H4 (cell line): ENCODE measurements around the gene PTOV1. TPM values are rescaled to one million over a fixed set of nuclear protein-coding genes. Genes with fewer than 3 reads are reported as not detected.

Experiments used
- DNase-seq: peaks from one replicate; pipeline ENCODE4 v3.0.0-alpha.2; 2015; ENCODE audit warnings: low spot score
- total RNA-seq: library from RNA; depleted of rRNA; stranded (reverse); fragments of >200 nt; shearing (Covaris generic); gene quantifications from 2 replicates; pipeline ENCODE4 v1.2.3, GENCODE V29; 2014; rRNA removed

Gene PTOV1
- total RNA-seq, 1 experiment from 2014 or later = 101 TPM

DNA sequence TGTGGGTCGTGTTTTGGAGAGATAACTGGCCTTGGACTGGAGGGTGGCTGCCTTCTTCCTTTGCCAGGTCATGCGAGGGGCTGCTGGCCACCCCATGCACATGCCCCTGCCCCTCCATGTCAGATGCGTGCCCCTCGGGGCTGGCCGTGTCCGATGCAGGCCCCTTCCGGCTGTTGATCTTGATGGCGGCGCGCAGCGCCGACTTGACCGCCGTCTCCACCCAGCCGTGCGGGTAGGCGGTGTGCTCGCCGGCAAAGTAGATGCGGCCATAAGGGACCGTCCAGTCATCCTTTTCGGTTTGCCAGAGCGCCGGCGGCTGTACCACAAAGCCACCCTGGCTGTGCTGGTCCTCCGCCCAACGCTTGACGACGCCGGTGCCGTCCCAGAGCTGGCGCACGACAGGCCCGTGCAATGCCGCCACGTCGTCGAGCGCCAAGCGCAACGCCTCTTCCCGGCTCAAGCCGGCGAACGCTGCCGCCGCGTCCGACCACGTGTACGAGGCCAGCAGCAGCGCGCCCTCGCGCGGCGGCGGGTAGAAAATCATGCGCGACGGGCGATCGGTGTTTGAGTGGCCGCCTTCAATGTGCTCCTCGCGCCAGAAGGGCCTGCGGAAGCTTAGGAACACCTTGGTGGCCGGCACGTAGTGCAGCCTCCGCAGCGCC is 38.9 kb downstream of the PTOV1 start:
- no peak for DNase-seq

DNA sequence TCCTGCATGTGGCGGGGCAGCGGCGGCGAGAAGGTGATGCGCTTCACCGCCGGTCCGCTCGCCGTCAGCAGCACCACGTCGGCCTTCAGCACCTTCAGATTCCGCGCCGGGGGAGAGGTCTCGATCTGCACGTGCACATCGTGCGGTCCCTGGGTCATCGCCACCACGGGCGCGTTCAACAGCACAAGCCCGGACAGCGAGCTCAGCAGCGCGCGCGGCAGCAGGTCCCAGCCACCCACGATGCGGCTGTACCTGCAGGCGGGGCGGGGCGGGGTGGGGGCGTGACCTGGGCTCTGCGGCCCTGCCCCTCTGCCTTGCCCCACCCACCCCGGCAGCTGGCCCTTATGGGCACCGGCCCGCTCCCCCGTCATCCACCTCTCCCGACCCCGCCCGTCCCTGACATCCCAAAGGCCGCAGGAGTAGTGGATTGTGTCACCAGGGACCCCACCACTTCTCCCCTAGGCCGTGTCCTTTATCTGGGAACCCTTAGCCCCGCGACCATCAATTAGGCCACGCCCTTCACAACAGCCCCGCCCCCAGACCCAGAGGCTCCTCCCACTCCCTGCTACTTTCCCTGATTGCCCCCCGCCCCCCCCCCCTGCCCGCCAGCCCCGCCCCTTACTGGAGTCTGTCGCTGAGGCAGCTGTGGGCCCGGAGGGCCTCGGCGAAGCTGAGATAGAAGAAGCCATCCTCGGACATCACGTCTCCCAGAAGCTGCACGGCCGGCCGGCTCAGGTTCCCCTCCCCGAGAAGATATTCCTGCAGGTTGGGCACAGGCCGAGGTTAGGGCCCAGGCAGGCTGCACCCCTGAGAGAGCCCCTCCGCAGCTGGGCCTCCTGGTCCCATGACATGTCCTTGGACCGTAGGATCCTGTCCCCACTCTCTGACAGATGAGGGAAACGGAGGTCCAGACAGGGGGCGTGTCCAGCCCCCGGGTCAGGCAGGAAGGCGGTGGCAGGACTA is 39.7 kb downstream of the PTOV1 start:
- DNase-seq = no peak

DNA sequence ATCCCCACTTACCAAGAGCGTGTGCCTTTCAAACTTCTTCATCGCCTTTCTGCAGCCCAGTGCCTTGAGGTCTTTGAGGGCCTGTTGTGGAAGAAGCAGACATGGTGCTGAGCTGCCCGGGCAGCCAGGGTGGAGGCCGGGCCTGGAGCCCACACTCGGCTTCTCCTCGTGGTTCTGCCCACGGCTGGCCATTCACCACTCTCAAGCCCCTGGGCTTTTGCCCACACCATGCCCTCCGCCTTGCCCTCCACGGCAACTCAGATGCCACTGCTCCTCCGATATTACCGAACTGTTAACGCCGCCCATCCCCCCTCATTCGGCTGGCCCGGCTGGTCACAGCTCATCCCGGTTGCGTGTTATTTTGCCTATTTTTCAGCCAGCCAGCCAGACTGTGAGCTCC is 40.4 kb downstream of the PTOV1 start:
- no peak for DNase-seq

DNA sequence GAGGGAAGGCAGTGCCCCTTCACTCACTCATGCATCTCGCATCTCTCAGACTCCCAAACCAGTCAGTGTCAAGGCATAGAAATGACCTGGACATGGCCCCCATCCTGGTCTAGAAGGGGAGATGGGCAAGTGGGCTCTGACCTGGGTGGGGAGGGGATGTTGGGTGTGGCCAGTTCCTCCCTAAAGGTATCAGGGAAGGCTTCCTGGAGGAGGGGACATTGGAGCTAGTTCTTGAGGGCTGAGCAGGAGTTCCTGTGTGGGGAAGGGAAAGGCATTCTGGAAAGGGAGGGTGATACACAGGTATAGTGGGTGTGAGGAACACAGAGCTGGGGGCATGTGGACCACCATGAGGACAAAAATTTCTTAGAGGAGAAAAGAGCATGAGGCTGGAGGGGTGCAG is 41.8 kb downstream of the PTOV1 start:
- DNase-seq = no peak

DNA sequence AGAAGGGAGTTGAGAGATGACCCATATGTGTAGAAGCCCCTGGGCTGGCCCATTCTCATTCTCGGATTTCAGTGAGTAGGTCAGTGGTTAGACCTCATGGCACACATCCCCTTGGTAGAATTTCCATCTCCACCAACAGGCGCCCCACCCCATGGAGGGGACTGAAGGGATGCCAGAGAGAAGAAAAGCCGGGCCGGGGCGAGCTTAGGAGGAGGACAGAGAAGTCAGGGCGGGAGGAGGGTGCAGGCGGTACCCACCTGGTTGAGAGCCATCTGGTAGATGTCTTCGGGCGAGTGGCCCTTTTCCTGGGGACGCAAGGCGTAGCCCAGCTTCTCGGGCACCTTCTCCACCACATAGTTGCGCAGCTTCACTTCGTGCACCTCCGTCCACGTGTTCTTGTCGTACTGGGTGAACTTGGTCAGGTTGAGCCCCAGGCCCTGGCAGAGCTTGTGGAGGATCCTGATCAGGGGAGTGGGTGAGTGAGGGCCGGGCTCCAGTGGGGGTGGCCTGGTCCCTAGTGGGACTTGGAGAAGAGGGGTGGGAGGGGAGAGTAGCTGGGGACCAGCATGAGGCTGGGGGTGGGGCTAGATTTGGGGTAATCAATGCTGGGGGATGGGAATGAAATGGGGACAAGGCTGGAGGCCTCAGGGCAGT is 43.2 kb downstream of the PTOV1 start:
- no peak for DNase-seq

DNA sequence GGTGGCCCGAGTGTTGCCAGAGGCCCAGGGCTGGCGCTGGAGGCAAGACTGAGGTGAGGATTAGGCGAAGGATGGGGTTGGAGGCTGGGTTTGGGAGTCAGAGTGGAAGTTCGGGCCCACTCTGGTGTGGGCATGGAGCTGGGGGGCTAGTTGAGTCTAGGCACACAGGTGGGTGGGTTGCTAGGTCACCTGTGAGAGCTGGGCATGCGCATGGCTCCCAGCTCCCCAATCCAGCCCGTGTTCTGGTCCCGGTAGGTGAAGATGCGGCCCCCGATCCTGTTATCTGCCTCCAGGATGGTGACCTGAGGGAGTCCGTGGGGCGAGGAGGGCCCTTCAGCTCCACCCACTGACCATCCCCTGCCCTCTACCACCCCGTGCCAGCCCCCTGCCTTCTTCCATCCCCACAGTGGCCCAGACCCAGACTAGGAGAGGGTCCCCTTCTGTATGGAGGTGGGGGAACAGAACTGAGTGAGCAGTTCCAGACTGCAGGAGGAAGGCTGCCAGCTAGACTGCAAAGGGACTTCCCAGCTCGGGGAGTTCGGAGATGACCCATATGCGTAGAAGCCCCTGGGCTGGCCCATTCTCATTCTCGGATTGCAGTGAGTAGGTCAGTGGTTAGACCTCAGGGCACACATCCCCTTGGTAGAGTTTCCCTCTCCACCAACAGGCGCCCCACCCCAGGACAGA is 44.1 kb downstream of the PTOV1 start:
- DNase-seq = no peak

DNA sequence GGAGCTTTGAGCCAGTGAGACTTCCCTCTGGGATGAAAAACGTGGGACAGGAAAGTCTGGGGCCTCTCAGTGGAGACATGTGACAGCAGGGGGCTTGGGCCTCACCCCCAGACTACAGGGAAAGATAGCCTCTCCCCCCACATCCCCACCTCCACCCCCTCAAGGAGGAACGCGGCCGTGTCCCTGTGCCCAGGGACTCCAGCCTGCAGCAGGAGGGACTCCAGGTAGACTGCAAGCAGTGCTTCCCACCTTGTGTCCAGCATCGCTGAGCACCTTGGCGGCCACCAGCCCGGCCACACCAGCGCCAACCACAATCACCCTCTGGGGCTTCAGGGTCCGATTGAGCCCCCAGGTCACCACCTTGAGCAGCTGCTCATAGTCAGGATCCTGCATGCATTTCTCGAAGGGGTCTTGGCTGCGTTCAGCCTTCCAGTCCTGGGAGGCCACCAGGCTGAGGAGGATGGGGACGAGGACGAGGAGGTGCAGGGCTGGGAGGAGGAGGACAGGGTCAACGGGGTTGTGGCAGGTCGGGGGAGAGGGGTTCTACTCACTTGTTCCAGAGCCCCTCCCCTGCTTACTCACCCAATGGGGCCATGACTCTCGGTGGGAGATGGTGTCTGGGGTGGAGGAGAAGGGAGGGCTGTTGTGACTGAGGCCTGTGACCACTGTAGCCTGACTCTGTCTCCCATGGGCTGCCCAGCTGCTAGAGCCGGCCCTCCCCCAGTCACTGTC is 44.8 kb downstream of the PTOV1 start:
- no peak for DNase-seq

DNA sequence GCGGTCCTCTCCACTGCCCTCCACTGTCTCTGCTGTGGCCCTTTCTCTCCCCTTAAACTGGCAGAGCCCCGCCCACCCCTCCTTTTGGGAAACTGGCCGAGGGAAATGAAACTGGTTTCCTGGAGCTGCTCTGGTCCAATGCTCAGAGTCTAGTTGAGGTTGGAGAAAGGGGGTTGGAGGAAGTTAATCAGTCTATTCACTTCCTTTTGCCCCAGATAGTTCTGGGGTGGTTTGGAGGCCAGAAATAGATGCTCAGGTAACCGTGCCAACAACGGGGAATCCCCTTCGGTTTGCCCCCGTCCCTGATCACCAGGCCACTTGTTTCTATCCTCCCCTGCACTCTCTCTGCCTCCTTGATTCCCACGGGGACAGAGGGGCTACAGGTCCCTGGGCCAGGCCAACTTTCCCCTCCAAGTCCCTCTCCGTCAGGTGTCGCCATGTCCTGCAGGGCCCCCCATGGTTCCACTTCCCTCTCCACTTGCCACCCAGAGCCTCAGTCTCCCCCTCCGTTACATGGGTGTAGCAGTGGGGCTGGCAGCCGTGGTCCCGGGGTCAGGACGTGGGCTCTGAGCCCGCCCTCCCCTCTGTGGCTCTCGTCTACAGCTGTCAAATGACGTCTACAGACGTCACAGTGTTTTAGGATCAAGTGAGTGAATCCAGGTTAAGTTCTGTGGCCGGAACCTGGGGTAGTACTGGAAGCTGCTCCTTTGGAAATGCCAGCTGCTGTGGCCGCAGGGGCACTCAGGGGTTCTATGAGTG is 46.1 kb downstream of the PTOV1 start, which contains the start of gene IL4I1:
TSS of gene IL4I1 (minus strand) at position 25 of the 759 bp plus-strand sequence. CDS start 727 bp downstream, outside the sequence.
- DNase-seq = no peak

DNA sequence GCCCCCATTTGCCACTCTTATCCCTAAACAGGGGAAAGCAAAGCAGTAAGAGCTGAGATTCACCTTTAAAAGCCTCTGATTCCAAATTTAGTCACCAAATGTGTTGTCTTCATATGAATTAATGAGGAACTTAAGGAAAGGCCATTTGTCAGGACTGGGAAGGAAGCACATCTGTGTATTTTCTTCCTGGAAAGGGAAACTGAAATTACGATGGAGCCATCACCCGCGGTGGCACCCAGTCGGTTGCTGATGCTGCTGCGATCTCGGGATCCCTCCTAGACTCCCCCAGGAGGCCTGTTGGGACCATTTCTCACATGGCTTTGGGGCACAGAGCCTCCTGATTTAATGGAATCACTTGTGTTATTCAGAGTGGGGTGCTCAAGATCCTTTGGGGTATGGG is 53.2 kb downstream of the PTOV1 start:
- no peak for DNase-seq

DNA sequence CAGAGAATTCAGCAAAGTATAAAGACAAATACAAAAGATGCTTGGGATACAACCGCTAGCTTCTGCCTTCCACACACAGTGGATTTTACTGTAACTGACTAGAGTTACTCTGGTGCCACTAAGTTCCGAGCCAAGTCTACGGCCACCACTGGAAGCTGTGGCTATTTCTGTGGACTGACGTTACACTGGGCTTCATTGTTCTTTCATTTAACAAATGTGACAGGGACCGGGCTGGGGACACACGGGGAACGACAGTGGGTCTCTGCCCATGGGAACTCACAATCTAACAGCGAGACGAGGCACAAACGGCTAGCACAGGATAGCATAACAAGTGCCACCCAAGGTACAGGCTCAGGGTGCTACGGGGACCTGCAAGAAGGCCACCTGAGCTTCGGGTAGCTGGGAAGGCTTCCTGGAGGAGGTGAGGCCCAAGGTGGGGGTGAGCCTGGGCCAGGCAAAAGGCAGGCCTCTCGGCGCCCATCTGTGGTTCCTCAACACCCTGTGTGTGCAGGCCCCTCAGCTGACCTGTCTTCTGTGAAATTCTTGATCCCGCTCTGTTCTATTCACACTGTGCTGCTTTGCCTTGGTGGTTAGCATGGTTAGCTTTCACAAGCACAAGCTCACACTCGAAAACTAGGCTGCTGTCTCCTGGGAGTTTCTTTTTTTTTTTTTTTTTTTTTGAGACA is 56.1 kb downstream of the PTOV1 start:
- DNase-seq = no peak

DNA sequence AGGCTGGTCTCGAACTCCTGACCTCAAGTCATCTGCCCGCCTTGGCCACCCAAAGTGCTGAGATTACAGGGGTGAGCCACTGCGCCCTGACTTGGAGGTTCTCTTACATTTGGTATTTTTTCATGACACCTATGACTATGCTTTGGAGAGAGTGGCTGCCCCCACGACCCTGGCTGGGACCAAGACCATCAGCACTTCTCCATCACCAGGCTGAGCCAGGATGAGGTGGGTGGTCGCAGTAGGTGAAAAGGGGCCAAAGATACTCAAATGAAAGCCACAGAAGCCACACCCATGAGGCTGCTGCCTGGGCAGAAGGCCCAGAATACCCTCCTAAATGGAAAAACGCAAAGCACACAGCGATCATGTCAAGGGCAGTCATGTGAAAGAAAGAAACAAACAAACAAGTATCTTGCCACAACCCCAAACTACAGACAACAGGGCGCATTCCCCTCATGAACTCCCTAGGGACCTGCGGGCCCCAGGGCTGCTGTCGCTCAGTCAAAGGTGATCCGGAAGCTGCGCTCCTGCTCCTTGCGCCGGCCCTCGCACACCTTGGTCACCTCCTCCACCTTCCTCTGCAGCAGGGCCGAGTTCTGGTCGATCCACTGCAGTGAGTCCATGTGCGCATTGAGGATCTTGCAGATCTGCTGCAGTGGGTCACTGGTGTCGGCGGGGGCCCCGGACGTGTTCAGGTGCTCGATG is 56.9 kb downstream of the PTOV1 start:
- no peak for DNase-seq

DNA sequence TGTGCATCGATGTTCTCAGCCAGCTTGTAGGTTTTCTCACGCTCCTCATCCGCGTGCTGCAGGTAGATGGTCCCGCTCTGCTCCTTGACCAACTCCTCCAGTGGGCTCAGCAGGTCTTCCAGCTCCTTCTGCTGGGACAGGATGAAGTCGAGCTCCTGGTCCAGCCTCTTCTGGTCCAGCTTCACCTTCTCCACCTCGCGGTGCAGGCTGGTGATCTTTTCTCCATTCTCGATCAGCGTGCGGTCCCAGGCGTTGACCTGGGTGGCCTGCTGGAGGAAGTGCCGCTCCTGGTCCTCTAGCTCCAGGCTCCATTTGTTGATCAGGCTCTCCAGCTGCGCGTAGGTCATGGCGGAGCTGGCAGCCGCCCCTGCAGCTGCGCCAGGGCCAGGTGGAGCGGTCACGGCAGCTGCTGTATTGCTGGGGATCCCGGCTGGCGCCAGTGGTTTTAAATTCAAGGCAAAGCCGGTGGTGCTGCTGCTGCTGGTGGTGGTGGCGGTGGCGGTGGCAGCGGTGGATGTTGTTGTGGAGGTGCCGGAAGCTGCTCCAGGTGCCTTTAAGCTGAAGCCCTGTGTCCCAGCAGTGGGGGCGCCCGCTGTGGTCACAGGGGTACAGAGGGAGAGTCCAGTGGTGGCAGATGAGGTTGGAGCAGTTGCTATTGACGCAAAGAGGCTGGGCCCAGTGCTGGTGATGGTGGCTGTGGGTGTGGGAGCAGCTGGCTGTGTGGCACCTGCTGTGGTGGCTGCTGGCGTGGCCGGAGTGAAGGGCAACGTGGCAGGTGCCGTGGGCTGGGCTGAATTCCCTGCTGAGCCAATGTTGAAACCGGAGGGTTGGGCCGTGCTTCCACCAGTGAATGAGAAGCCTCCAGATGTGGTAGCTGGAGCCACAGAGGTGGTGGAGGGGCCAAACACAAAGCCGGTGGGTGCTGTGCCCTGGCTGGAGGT is 57.8 kb downstream of the PTOV1 start:
- no peak for DNase-seq

DNA sequence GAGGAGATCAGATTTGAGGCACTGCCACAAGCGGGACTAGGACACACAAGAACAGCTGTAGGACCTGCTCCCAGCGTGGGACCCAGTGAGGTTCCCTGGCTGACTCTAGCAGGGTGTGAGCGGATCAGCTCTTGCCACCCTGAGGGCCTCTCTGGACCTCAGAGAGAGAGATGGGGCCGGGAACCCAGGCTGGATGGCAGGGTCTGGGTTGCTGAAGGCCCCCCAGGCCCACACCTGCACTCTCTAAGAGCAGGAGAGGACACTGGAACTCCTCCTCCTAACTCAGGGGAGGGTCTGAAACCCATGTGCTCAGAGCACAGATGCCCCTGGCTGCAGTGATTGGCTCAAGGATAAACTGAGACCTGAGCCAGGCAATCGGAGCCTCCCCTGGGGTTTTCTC is 59.2 kb downstream of the PTOV1 start:
- DNase-seq = no peak

Other genes starting within 250 kb of the PTOV1 start
- 21.5 and 22.7 TPM in 2 replicates for gene RRAS, start 211.0 kb upstream of the PTOV1 start, total RNA-seq
- gene SCAF1, start 208.9 kb upstream of the PTOV1 start, total RNA-seq = 13.9 and 17.5 TPM in 2 replicates
- gene IRF3, start 185.3 kb upstream of the PTOV1 start, total RNA-seq = 123 and 133 TPM in 2 replicates
- gene BCL2L12, start 185.2 kb upstream of the PTOV1 start, total RNA-seq = 9.0 and 14.8 TPM in 2 replicates
- 629 and 716 TPM in 2 replicates for gene PRMT1, start 173.9 kb upstream of the PTOV1 start, total RNA-seq
- 0.08 and 1.4 TPM in 2 replicates for gene ADM5, start 161.6 kb upstream of the PTOV1 start, total RNA-seq
- gene CPT1C, start 160.0 kb upstream of the PTOV1 start, total RNA-seq = 1.6 and 2.6 TPM in 2 replicates
- gene TSKS, start 87.9 kb upstream of the PTOV1 start, total RNA-seq = not detected in 2 replicates
- gene AP2A1, start 84.2 kb upstream of the PTOV1 start, total RNA-seq = 55.5 and 61.1 TPM in 2 replicates
- 26.2 and 31.7 TPM in 2 replicates for gene FUZ, start 37.9 kb upstream of the PTOV1 start, total RNA-seq
- gene MED25, start 32.9 kb upstream of the PTOV1 start, total RNA-seq = 16.1 TPM in 2 replicates
- 20.5 and 22.7 TPM in 2 replicates for gene PNKP, start 16.4 kb downstream of the PTOV1 start, total RNA-seq
- gene AKT1S1, start 26.2 kb downstream of the PTOV1 start, total RNA-seq = 12.8 and 13.4 TPM in 2 replicates
- 2.6 and 6.8 TPM in 2 replicates for gene TBC1D17, start 26.5 kb downstream of the PTOV1 start, total RNA-seq
- 0.15 TPM in 1 of 2 replicates, not detected in the other for gene IL4I1, start 45.7 kb downstream of the PTOV1 start, total RNA-seq
- gene ATF5, start 78.0 kb downstream of the PTOV1 start, total RNA-seq = 16.0 and 19.0 TPM in 2 replicates
- 52.1 and 62.4 TPM in 2 replicates for gene NUP62, start 78.3 kb downstream of the PTOV1 start, total RNA-seq
- gene SIGLEC11, start 110.0 kb downstream of the PTOV1 start, total RNA-seq = not detected in 2 replicates
- gene VRK3, start 174.2 kb downstream of the PTOV1 start, total RNA-seq = 32.5 and 35.6 TPM in 2 replicates
- gene ZNF473, start 174.8 kb downstream of the PTOV1 start, total RNA-seq = 15.8 and 17.4 TPM in 2 replicates